Measurements from ENCODE around the gene ZFP28.

The ZFP28 gene

GRCh38 chr19:56538761-56539263 lies at the start of gene ZFP28:
TSS of gene ZFP28 (plus strand) at chr19:56538948. CDS start at chr19:56539019, 71 bp downstream.
- peak; percentile 81 for DNase-seq

- DNase-seq: no peak
Measured at GRCh38 chr19:56491399-56491798, 47.3 kb upstream of the ZFP28 start.

- no peak for DNase-seq
Measured at GRCh38 chr19:56504581-56504980, 34.2 kb upstream of the ZFP28 start.

- DNase-seq: peak; percentile 95
Measured at GRCh38 chr19:56507446-56508289, 31.1 kb upstream of the ZFP28 start, which contains the start of gene ZNF471. TSS of gene ZNF471 (plus strand) at chr19:56507855. CDS start at chr19:56511572, 3,717 bp downstream.

GRCh38 chr19:56508290-56508778 lies 30.4 kb upstream of the ZFP28 start:
- no peak for DNase-seq

GRCh38 chr19:56525214-56525860 lies 13.4 kb upstream of the ZFP28 start:
- DNase-seq: no peak

- no peak for DNase-seq
Measured at GRCh38 chr19:56537442-56537841, 1.3 kb upstream of the ZFP28 start.

GRCh38 chr19:56538254-56538760 lies 441 bp upstream of the ZFP28 start:
- DNase-seq: peak; percentile 89

- DNase-seq: no peak
Measured at GRCh38 chr19:56543776-56544175, 5.0 kb downstream of the ZFP28 start.

GRCh38 chr19:56547535-56547934 lies 8.8 kb downstream of the ZFP28 start:
- no peak for DNase-seq

GRCh38 chr19:56554272-56554869 lies 15.6 kb downstream of the ZFP28 start:
- DNase-seq: no peak

- DNase-seq: no peak
Measured at GRCh38 chr19:56562766-56563165, 24.0 kb downstream of the ZFP28 start.

- peak; percentile 4 for DNase-seq
Measured at GRCh38 chr19:56566904-56567273, 28.1 kb downstream of the ZFP28 start.

GRCh38 chr19:56567274-56568120 lies 28.7 kb downstream of the ZFP28 start, which contains the start of gene ZNF470:
TSS of gene ZNF470 (plus strand) at chr19:56567468. CDS start at chr19:56570312, 2,844 bp downstream.
- peak; percentile 85 for DNase-seq

GRCh38 chr19:56572589-56572988 lies 33.8 kb downstream of the ZFP28 start:
- no peak for DNase-seq

- DNase-seq: no peak
Measured at GRCh38 chr19:56573914-56574313, 35.2 kb downstream of the ZFP28 start.

GRCh38 chr19:56577719-56578602 lies 39.2 kb downstream of the ZFP28 start:
- no peak for DNase-seq

GRCh38 chr19:56594446-56594782 lies 55.7 kb downstream of the ZFP28 start:
- no peak for DNase-seq

- peak; percentile 78 for DNase-seq
Measured at GRCh38 chr19:56594783-56595547, 56.2 kb downstream of the ZFP28 start, which contains the start of gene ZNF71. TSS of gene ZNF71 (plus strand) at chr19:56595302. CDS start at chr19:56601559, 6,257 bp downstream.

GRCh38 chr19:56595548-56595899 lies 56.8 kb downstream of the ZFP28 start:
- no peak for DNase-seq

Measured in NCI-H2171 (cell line).